Activated T-helper 2 cell treated with anti-CD3 and anti-CD28 coated beads, Interferon-gamma antibody, Interleukin-2, Interleukin-4, amounts not matched to agents 10 μg/mL and 5 μg/mL and 100 μg/mL, durations not matched to agents 14 hours and 24 hours and 36 hours (primary cell): ENCODE results near the gene SYNGR3. TPM values are rescaled to one million over a fixed set of nuclear protein-coding genes. Genes with fewer than 3 reads are reported as not detected.

Experiments
- DNase-seq: peaks from one replicate; pipeline ENCODE4 v3.0.0; 2021; ENCODE audit warnings: low spot score
- H3K27ac Mint-ChIP-seq: one replicate; pipeline ENCODE4 v1.8.0; 2021; ENCODE audit warnings: mixed read lengths
- H3K27me3 Mint-ChIP-seq: one replicate; pipeline ENCODE4 v1.8.0; 2021; ENCODE audit warnings: low read depth, mixed read lengths
- H3K36me3 Mint-ChIP-seq: one replicate; pipeline ENCODE4 v1.8.0; 2021; ENCODE audit warnings: low read depth, mixed read lengths
- H3K4me1 Mint-ChIP-seq: one replicate; pipeline ENCODE4 v1.8.0; 2021; ENCODE audit warnings: low read depth, mixed read lengths
- H3K4me3 Mint-ChIP-seq: one replicate; pipeline ENCODE4 v1.8.0; 2021; ENCODE audit warnings: low read depth, mild to moderate bottlenecking, moderate library complexity, mixed read lengths
- H3K9me3 Mint-ChIP-seq: one replicate; pipeline ENCODE4 v1.8.0; 2021; ENCODE audit warnings: mixed read lengths
- intact Hi-C: fragments of 100-400 bp; cut with micrococcal nuclease; formaldehyde crosslinking; loops from one replicate; pipeline ENCODE4 v1.15.1; 2023
- total RNA-seq: library from RNA; stranded (reverse); gene quantifications from 2 replicates; pipeline ENCODE4 v1.2.3, GENCODE V29; 2022

The SYNGR3 gene
- total RNA-seq, 1 donor from 2014 or later = 21.1 TPM

DNA sequence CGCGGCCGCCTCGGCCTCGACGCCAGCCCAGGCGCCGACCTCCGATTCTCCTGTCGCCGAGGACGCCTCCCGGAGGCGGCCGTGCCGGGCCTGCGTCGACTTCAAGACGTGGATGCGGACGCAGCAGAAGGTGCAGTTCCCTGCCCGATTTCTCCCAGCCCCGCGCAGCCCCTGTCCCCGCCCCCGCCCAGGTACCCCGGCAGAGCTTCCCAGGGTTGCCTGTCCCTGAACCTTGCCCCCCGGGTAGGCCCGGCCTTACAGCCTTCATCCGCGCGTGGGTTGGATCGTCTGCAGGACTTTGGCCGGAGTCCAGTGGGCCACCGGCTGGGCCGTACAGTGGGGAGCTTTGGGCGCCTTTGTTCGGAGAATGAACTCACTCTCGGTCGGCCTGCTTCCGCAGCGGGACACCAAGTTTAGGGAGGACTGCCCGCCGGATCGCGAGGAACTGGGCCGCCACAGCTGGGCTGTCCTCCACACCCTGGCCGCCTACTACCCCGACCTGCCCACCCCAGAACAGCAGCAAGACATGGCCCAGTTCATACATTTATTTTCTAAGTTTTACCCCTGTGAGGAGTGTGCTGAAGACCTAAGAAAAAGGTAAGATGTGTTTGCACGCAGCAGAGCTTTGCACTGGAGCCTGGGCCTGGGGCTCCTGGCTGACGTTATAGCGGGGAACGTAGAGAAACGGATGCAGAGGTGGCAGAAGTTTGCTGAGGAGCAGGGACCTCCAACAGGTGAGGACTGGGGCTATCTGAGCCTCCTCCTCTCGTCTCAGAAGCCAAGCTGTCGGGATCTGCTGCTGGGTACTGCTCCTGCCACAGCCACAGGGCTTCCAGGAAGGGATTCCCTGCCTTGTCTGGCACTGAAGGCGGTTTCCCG lies 5.2 kb upstream of the SYNGR3 start:
- no peak for DNase-seq
- peak overlapping the region; percentile 83 for H3K4me3 Mint-ChIP-seq
- peaks cover 5% of the 10 kb centered on the region for H3K4me1 Mint-ChIP-seq
- H3K36me3 Mint-ChIP-seq = peaks cover 30% of the 10 kb centered on the region
- no peaks in the 10 kb centered on the region for H3K9me3 Mint-ChIP-seq
- H3K27ac Mint-ChIP-seq = peak overlapping the region; percentile 17
- intact Hi-C loops = no loop called here
- peaks cover 40% of the 10 kb centered on the region for H3K27me3 Mint-ChIP-seq

DNA sequence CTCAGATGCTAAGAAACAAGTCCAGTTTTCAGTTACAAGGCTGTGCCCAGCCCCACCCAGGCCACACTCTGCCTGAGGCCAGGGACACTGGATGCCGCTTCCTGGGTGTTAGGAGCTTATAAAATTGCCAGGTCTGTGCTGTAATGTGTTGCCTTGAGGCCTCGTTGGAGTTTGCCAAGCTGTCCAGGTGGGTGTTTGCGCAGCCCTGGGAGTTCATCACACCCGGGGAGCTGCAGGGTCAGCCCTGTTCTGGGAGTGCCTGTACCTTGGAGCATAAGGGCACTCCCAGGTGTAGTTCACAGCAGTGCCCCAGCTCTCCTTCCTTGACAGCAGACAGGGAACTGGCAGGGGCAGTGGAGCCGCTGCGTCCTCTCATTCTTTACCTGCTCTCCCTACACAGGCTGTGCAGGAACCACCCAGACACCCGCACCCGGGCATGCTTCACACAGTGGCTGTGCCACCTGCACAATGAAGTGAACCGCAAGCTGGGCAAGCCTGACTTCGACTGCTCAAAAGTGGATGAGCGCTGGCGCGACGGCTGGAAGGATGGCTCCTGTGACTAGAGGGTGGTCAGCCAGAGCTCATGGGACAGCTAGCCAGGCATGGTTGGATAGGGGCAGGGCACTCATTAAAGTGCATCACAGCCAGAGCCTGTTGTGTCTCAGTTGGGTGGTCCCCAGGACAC lies 4.2 kb upstream of the SYNGR3 start:
- Mint-ChIP-seq H3K27me3 (peaks cover 37% of the 10 kb centered on the region), H3K36me3 (peaks cover 30% of the 10 kb centered on the region), H3K27ac (no peak overlapping the region), H3K9me3 (no peaks in the 10 kb centered on the region), H3K4me1 (peaks cover 5% of the 10 kb centered on the region), H3K4me3 (peak overlapping the region; percentile 83)
- intact Hi-C loops = no loop called here
- DNase-seq = no peak

DNA sequence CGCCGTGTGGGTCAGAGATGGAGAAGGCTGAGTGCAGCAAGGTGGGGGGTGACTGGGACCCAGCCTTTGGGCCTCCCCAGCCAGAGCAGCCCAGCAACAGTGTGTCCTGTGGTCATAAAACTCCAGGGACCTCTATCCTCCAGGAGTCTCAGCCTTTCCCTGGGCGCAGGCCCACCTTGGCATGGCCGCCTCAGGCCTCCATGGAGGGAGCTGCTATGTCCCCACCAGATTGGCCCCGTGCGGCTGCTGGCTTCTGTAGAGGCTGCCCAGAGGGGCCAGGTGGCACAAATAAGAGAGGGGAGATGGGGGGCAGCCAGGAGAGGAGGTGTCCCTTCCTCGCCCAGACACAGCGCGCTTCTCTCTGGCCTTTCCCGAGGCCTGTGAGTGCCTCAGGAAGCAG lies 2.6 kb upstream of the SYNGR3 start:
- H3K4me3 Mint-ChIP-seq = no peak overlapping the region
- peaks cover 11% of the 10 kb centered on the region for H3K4me1 Mint-ChIP-seq
- no peak for DNase-seq
- peaks cover 21% of the 10 kb centered on the region for H3K27me3 Mint-ChIP-seq
- no peak overlapping the region for H3K27ac Mint-ChIP-seq
- intact Hi-C loops = no loop called here
- H3K36me3 Mint-ChIP-seq = peaks cover 30% of the 10 kb centered on the region
- H3K9me3 Mint-ChIP-seq = no peaks in the 10 kb centered on the region

DNA sequence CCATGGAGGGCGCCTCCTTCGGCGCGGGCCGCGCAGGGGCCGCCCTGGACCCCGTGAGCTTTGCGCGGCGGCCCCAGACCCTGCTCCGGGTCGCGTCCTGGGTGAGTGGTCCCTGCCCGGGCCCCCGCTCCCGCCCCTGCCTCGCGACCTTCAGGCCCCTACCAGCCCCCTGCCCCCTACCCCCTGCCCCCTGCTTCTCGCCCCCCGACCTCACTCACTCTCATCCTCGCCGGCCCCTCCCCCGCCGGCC lies 256 bp downstream of the SYNGR3 start:
- intact Hi-C loops = loop anchor here (2.0 kb wide), 1 partner anchor 25 kb away; the partner anchor contains the start of gene RPS2
- Mint-ChIP-seq H3K4me1 (peaks cover 8% of the 10 kb centered on the region), H3K9me3 (no peaks in the 10 kb centered on the region), H3K27ac (no peak overlapping the region), H3K4me3 (no peak overlapping the region), H3K27me3 (peaks cover 10% of the 10 kb centered on the region), H3K36me3 (peaks cover 26% of the 10 kb centered on the region)
- DNase-seq = no peak

DNA sequence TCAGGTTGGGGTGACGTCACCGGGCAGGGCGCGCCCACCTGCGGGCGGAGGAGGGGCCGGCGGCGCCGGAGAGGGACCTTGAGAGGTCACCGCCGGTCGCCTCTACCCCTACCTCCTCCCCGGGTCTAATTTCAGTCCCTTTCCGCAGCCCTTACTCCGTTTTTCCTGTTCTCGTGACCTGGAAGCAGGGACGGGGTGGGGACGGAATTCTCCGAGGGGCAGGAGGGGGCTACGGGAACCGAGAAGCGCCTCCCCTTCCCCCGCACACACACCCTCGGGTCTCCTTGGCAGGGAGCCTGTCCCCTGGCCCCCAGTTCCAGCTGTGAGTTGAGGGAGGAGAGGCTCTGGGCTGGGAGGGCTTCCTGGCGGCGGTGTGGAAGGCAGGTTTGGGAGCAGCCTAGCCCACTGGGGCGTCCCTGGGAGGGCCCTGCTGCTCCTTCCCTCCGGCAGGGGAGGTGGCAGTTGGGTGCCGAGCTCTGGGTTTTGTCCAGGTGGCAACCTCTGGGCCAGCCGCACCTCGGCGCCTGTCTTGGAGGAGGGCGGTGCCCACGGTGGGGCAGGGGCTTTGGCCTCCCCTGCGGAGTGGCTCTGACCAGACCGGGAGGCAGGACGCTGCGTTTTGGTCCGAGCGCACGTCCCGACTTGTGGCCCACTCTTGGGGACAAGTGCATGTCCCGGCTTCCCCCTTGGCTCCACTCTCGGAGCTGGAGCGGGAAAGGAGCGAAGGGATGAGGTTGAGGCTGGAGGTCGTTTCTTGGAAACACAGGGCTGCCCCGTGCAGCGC lies 773 bp downstream of the SYNGR3 start:
- H3K4me1 Mint-ChIP-seq = peaks cover 8% of the 10 kb centered on the region
- no peaks in the 10 kb centered on the region for H3K9me3 Mint-ChIP-seq
- DNase-seq = no peak
- intact Hi-C loops = loop anchor here (2.0 kb wide), 1 partner anchor 26 kb away; the partner anchor contains the start of gene RPS2
- peak overlapping the region; percentile 76 for H3K27ac Mint-ChIP-seq
- H3K4me3 Mint-ChIP-seq = peak overlapping the region; percentile 74
- peaks cover 30% of the 10 kb centered on the region for H3K36me3 Mint-ChIP-seq
- peaks cover 10% of the 10 kb centered on the region for H3K27me3 Mint-ChIP-seq

DNA sequence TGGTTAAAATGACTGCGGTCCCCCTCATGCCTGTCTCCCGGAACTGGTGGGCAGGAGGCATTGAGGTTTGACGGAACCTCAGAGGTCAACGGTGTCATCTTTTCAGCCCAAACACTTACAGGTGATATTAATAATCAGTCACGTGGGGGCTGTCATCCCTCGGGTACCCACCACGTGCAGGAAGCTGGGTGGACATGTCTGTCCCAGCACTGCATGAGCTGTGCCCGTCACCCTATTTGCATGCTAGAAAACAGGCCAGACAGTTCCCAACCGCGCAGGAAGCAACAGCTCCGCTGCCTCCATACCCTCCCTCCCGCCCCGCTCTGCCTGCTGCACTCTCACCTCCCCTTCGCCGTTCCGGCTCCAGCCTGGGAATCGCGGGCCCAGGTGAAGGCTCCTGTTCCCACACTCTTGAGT lies 1.4 kb downstream of the SYNGR3 start:
- Mint-ChIP-seq H3K27me3 (peaks cover 10% of the 10 kb centered on the region), H3K36me3 (peaks cover 26% of the 10 kb centered on the region), H3K4me3 (peak overlapping the region; percentile 74), H3K9me3 (no peaks in the 10 kb centered on the region), H3K4me1 (peaks cover 8% of the 10 kb centered on the region), H3K27ac (peak overlapping the region; percentile 76)
- intact Hi-C loops = loop anchor here (2.0 kb wide), 1 partner anchor 26 kb away; the partner anchor contains the start of gene RPS2
- no peak for DNase-seq

DNA sequence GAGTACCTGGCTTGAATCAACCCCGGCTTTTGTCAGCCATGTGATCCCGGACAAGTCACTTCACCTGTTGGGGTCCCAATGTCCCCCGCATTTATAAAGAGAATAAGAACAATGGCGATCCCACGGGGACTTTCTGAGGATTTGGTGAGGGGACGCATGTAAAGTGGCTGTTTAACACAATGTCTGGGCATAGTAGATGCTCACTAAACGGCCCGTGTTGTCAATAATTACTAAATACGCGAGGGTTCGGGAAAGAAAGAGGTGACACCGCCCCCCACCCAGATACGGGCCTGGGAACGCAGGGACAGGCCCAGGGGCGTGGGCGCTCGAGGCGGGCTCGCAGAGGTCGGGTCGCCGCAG lies 1.8 kb downstream of the SYNGR3 start:
- intact Hi-C loops = loop anchor here (2.0 kb wide), 1 partner anchor 27 kb away; the partner anchor contains the start of gene RPS2
- H3K4me3 Mint-ChIP-seq = peak overlapping the region; percentile 74
- no peaks in the 10 kb centered on the region for H3K9me3 Mint-ChIP-seq
- no peak for DNase-seq
- H3K27me3 Mint-ChIP-seq = peaks cover 10% of the 10 kb centered on the region
- peaks cover 8% of the 10 kb centered on the region for H3K4me1 Mint-ChIP-seq
- H3K36me3 Mint-ChIP-seq = peaks cover 22% of the 10 kb centered on the region
- H3K27ac Mint-ChIP-seq = peak overlapping the region; percentile 76

DNA sequence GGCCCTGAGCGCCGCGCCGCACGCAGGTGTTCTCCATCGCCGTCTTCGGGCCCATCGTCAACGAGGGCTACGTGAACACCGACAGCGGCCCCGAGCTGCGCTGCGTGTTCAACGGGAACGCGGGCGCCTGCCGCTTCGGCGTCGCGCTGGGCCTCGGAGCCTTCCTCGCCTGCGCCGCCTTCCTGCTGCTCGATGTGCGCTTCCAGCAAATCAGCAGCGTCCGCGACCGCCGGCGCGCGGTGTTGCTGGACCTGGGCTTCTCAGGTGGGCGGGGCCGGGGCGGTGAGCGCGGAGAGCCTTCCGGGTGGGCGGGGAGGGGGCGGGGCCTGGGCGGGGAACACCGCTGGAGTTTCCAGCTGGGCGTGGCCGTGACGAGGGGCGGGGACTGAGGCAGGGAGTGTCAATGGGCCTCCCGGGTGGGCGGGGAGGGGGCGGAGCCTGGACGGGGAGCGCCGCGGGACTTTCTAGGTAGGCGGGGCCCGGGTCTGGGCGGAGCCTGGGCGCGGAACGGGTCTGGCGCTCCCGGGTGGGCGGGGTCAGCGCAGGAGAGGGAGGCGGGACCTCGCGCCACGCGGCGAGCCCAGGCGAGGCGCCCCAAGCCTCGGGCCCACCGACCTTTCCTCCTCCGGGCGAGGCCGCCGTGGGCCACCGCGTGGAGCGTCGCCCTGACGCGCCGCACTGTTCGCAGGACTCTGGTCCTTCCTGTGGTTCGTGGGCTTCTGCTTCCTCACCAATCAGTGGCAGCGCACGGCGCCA lies 2.4 kb downstream of the SYNGR3 start:
- peaks cover 18% of the 10 kb centered on the region for H3K36me3 Mint-ChIP-seq
- H3K27me3 Mint-ChIP-seq = peaks cover 10% of the 10 kb centered on the region
- intact Hi-C loops = loop anchor here (1.0 to 2.0 kb wide), 2 partner anchors 17 to 27 kb away; partner anchors contain the start of genes RPS2 and ZNF598
- peak; percentile 90 for DNase-seq
- H3K4me1 Mint-ChIP-seq = peaks cover 11% of the 10 kb centered on the region
- no peaks in the 10 kb centered on the region for H3K9me3 Mint-ChIP-seq
- peak overlapping the region; percentile 42 for H3K27ac Mint-ChIP-seq
- H3K4me3 Mint-ChIP-seq = peak overlapping the region; percentile 52

DNA sequence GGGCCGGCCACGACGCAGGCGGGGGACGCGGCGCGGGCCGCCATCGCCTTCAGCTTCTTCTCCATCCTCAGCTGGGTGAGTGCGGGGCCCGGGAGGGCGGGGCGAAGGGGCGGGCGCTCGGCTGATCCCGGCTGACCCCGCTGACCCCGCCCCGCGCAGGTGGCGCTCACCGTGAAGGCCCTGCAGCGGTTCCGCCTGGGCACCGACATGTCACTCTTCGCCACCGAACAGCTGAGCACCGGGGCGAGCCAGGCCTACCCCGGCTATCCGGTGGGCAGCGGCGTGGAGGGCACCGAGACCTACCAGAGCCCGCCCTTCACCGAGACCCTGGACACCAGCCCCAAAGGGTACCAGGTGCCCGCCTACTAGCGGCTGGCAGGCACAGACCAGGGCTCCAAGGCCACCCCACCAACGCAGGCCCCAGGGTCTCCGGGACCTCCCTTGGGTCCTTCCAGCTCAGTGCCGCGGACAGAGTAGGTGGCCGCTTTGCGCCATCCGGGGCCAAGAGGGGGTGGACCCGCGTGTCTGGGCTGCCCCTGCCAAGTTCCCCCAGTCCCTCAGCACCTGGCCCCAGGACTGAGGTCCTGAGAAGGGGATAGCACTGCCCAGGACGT lies 3.0 kb downstream of the SYNGR3 start:
- Mint-ChIP-seq H3K27me3 (peaks cover 10% of the 10 kb centered on the region), H3K9me3 (no peaks in the 10 kb centered on the region), H3K4me1 (peaks cover 11% of the 10 kb centered on the region), H3K4me3 (no peak overlapping the region), H3K27ac (no peak overlapping the region), H3K36me3 (peaks cover 19% of the 10 kb centered on the region)
- intact Hi-C loops = loop anchor here (1.0 kb wide), 1 partner anchor 16 kb away; the partner anchor contains the start of gene ZNF598
- no peak for DNase-seq

DNA sequence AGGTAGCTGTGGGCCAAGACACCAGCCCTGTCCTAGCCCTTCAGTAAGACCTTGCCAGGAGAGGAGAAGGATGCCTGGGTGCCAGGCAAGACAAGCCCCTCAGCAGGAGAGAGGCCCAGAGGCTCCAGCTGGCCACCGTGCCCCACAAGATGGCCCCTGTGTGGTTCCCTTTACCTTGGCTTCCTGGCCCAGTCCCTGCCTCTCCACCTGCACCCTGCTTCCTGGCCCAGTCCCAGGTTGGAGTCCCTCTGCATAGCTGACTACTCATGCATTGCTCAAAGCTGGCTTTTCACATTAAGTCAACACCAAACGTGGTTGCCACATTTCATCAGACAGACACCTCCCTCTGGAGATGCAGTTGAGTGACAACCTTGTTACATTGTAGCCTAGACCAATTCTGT lies 4.0 kb downstream of the SYNGR3 start:
- no peak for DNase-seq
- Mint-ChIP-seq H3K27me3 (peaks cover 7% of the 10 kb centered on the region), H3K9me3 (no peaks in the 10 kb centered on the region), H3K4me1 (peaks cover 11% of the 10 kb centered on the region), H3K27ac (peak overlapping the region; percentile 64), H3K36me3 (peaks cover 21% of the 10 kb centered on the region), H3K4me3 (no peak overlapping the region)
- intact Hi-C loops = no loop called here

DNA sequence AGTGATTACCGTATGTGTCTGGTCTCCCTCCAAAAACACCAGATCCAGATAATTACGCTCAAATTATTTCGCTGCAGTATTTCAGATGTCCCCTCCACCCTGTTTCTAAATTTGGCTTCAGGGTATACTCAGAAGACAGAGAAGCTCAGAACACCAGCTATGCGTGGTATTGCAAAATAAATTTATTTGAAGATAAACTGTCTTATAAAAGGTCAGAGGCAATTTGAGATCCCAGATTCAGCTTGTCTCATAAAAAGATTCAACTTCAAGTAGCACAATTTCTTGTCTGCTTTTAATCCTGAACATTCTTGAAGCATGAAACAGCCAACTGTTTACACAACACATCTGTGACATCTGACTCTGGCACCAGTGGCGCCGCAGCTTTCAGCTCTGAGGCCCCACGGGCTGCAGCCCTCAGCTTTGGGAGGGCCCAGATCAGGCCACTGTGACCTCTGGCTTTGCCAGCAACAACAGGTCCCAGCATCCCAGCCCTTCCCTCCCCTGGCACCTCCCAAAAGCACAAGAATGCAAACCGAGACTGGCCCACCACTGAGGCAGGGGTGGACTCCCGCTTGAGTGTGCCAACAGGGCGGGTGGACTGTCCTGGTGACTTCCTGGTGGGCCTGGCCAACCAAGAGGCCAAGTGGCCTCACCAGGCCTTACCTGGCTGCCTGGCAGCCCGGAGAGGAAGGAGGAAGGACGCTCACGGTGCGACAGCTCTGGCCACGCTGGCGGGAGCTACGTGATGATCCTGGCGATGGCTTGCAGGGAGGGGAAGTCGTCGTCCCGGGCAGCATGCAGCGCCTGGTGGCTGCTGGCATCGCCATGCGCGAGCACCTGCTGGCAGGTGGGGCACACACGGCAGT lies 8.0 kb downstream of the SYNGR3 start:
- Mint-ChIP-seq H3K36me3 (peaks cover 32% of the 10 kb centered on the region), H3K4me1 (peaks cover 3% of the 10 kb centered on the region), H3K4me3 (no peak overlapping the region), H3K27me3 (no peaks in the 10 kb centered on the region), H3K27ac (peak overlapping the region; percentile 21), H3K9me3 (no peaks in the 10 kb centered on the region)
- DNase-seq = no peak
- intact Hi-C loops = no loop called here
